ENCODE data around the gene SALL4.
"Not testable (repeated sequence)": the region's sequence is repeated elsewhere in the genome, so short reads cannot be mapped to it uniquely, and the experiment has no call there.

Gene SALL4

DNA sequence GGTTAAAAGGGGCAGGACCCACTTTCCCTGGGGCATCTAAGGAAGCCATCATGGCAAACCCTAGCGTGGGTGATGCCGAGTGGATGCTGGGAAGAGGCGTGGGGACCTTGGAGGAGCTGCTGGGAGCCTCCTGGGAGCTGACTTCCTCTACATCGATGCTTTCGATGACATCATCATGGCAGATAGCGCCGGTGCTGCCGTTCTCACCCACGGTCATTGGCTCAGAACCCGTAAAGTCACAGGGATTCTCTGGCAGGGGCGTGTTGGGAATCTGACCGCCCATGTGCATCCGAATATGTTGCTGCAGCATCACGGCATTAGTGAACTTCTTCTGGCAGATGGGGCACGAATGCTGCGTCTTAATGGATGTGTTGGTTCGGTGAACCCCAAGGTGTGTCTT is 12.1 kb downstream of the SALL4 start:
- Histone ChIP-seq H3K27ac (ENCODE audit: low read depth, low read length) (no peak overlapping the region), H3K9ac (ENCODE audit: low read depth in 1 of 2, low read length in 2 of 2) (no peak overlapping the region), H3K4me3 (ENCODE audit: low read depth in 1 of 2, low read length in 2 of 2) (no peak overlapping the region), H3K4me1 (ENCODE audit: control insufficient read depth in 1 of 2, insufficient read depth in 2 of 2, low read length in 2 of 2) (no peaks in the 10 kb centered on the region), H3K36me3 (ENCODE audit: control insufficient read depth in 1 of 2, insufficient read depth in 2 of 2, low read length in 2 of 2) (no peaks in the 10 kb centered on the region), H3K9me3 (ENCODE audit: control insufficient read depth in 1 of 2, low read length in 2 of 2) (no peaks in the 10 kb centered on the region), H3K27me3 (ENCODE audit: control insufficient read depth in 1 of 2, insufficient read depth in 2 of 2, low read length in 2 of 2) (no peaks in the 10 kb centered on the region)

DNA sequence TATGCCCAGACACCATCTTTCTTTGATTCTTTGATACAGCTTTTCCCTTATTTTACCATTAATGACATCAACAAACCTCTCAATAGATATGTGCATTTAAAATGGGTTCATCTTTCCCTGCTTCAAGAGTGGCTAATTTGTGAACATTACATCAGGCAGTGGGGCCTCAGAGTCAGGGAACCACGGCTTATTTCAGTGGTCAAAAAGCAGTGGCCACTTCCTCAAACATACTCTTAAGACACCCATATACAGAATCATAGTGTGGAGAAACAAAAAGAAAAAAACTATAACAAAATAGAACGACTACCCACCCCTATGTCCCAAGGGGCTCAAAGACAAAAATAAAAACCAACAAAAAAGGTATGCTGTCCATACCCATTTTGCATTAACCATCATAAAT is 12.9 kb downstream of the SALL4 start:
- Histone ChIP-seq H3K27ac (ENCODE audit: low read depth, low read length) (no peak overlapping the region), H3K9me3 (ENCODE audit: control insufficient read depth in 1 of 2, low read length in 2 of 2) (no peaks in the 10 kb centered on the region), H3K36me3 (ENCODE audit: control insufficient read depth in 1 of 2, insufficient read depth in 2 of 2, low read length in 2 of 2) (no peaks in the 10 kb centered on the region), H3K4me3 (ENCODE audit: low read depth in 1 of 2, low read length in 2 of 2) (no peak overlapping the region), H3K9ac (ENCODE audit: low read depth in 1 of 2, low read length in 2 of 2) (no peak overlapping the region), H3K4me1 (ENCODE audit: control insufficient read depth in 1 of 2, insufficient read depth in 2 of 2, low read length in 2 of 2) (no peaks in the 10 kb centered on the region), H3K27me3 (ENCODE audit: control insufficient read depth in 1 of 2, insufficient read depth in 2 of 2, low read length in 2 of 2) (no peaks in the 10 kb centered on the region)

DNA sequence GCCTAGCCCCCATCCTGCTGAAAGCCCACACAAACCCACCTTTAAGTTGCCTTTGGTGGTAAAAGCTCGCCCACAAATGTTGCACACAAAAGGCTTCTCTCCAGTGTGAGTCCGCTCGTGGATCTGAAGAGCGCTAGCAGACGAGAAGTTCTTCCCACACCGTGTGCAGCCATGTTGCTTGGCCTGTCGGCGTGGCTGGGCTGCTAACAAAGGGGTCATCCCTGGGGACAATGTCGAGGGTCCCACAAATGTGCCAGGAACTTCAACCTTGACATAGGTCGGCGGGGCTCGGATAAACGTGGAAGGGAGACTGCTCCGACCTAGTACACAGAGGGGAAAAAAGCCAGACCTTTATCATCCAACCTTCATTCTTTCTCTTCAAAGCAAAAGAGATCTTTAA is 13.5 kb downstream of the SALL4 start:
- Histone ChIP-seq H3K36me3 (ENCODE audit: control insufficient read depth in 1 of 2, insufficient read depth in 2 of 2, low read length in 2 of 2) (no peaks in the 10 kb centered on the region), H3K27me3 (ENCODE audit: control insufficient read depth in 1 of 2, insufficient read depth in 2 of 2, low read length in 2 of 2) (no peaks in the 10 kb centered on the region), H3K27ac (ENCODE audit: low read depth, low read length) (no peak overlapping the region), H3K4me1 (ENCODE audit: control insufficient read depth in 1 of 2, insufficient read depth in 2 of 2, low read length in 2 of 2) (no peaks in the 10 kb centered on the region), H3K9ac (ENCODE audit: low read depth in 1 of 2, low read length in 2 of 2) (no peak overlapping the region), H3K4me3 (ENCODE audit: low read depth in 1 of 2, low read length in 2 of 2) (no peak overlapping the region), H3K9me3 (ENCODE audit: control insufficient read depth in 1 of 2, low read length in 2 of 2) (no peaks in the 10 kb centered on the region)

DNA sequence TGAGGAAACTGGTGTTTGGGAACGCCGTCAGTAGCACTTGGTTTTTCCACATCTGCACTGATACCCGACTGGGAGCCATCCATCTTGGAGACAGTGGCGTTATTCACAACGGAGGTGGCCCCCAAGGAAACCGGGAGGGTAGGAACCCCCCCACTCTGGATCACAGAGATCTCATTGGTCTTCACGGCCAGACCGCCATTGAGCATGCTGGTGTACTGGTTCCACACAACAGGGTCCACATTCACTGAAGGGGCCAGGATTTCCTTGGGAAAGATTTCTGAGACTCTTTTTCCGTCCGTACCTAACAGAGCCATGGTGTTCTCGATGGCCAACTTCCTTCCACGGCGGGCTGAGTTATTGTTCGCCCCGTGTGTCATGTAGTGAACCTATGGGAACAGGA is 18.0 kb downstream of the SALL4 start:
- Histone ChIP-seq H3K9me3 (ENCODE audit: control insufficient read depth in 1 of 2, low read length in 2 of 2) (peaks cover 0 to 3% of the 10 kb centered on the region in 2 donors), H3K4me1 (ENCODE audit: control insufficient read depth in 1 of 2, insufficient read depth in 2 of 2, low read length in 2 of 2) (no peaks in the 10 kb centered on the region), H3K27ac (ENCODE audit: low read depth, low read length) (no peak overlapping the region), H3K4me3 (ENCODE audit: low read depth in 1 of 2, low read length in 2 of 2) (no peak overlapping the region), H3K9ac (ENCODE audit: low read depth in 1 of 2, low read length in 2 of 2) (no peak overlapping the region), H3K27me3 (ENCODE audit: control insufficient read depth in 1 of 2, insufficient read depth in 2 of 2, low read length in 2 of 2) (no peaks in the 10 kb centered on the region), H3K36me3 (ENCODE audit: control insufficient read depth in 1 of 2, insufficient read depth in 2 of 2, low read length in 2 of 2) (no peaks in the 10 kb centered on the region)

DNA sequence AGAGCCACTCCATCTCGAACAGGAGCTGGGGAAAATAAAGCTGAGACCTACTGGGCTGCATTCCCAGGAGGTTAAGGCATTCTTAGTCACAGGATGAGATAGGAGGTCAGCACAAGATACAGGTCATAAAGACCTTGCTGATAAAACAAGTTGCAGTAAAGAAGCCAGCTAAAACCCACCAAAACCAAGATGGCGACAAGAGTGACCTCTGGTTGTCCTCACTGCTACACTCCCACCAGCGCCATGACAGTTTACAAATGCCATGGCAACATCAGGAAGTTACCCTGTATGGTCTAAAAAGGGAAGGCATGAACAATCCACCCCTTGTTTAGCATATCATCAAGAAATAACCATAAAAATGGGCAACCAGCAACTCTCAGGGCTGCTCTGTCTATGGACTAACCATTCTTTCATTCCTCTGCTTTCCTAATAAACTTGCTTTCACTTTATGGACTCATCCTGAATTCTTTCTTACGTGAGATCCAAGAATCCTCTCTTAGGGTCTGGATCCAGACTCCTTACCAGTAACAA is 24.0 kb downstream of the SALL4 start:
- H3K36me3 ChIP-seq (ENCODE audit: control insufficient read depth in 1 of 2, insufficient read depth in 2 of 2, low read length in 2 of 2); H3K4me1 ChIP-seq (ENCODE audit: control insufficient read depth in 1 of 2, insufficient read depth in 2 of 2, low read length in 2 of 2); H3K27me3 ChIP-seq (ENCODE audit: control insufficient read depth in 1 of 2, insufficient read depth in 2 of 2, low read length in 2 of 2); H3K9me3 ChIP-seq (ENCODE audit: control insufficient read depth in 1 of 2, low read length in 2 of 2); H3K4me3 ChIP-seq (ENCODE audit: low read depth in 1 of 2, low read length in 2 of 2); H3K27ac ChIP-seq (ENCODE audit: low read depth, low read length); H3K9ac ChIP-seq (ENCODE audit: low read depth in 1 of 2, low read length in 2 of 2): not testable (repeated sequence)

DNA sequence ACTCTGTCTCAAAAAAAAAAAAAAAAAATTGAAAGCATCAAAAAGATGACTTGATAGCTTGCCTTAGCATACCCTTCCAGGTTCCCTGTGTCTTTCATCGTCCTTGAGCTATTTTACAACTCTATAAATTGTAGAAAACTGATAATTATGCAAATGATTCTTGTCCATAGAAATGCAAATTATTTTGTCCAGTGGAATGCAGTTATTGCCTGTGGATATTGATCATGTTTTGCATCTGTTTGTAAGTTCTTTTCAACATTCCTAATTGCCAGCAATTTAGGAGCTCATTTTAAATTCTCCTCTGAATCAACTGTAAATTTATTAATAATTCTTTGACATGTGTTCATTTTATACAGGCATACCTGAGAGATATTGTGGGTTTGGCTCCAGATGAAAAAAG is 27.1 kb downstream of the SALL4 start:
- no peak overlapping the region for H3K27ac ChIP-seq (ENCODE audit: low read depth, low read length)
- H3K4me1 ChIP-seq (ENCODE audit: control insufficient read depth in 1 of 2, insufficient read depth in 2 of 2, low read length in 2 of 2) = no peaks in the 10 kb centered on the region
- peaks cover 0 to 3% of the 10 kb centered on the region in 2 donors for H3K9me3 ChIP-seq (ENCODE audit: control insufficient read depth in 1 of 2, low read length in 2 of 2)
- H3K27me3 ChIP-seq (ENCODE audit: control insufficient read depth in 1 of 2, insufficient read depth in 2 of 2, low read length in 2 of 2) = no peaks in the 10 kb centered on the region
- H3K36me3 ChIP-seq (ENCODE audit: control insufficient read depth in 1 of 2, insufficient read depth in 2 of 2, low read length in 2 of 2) = no peaks in the 10 kb centered on the region
- H3K4me3 ChIP-seq (ENCODE audit: low read depth in 1 of 2, low read length in 2 of 2) = no peak overlapping the region
- no peak overlapping the region for H3K9ac ChIP-seq (ENCODE audit: low read depth in 1 of 2, low read length in 2 of 2)

DNA sequence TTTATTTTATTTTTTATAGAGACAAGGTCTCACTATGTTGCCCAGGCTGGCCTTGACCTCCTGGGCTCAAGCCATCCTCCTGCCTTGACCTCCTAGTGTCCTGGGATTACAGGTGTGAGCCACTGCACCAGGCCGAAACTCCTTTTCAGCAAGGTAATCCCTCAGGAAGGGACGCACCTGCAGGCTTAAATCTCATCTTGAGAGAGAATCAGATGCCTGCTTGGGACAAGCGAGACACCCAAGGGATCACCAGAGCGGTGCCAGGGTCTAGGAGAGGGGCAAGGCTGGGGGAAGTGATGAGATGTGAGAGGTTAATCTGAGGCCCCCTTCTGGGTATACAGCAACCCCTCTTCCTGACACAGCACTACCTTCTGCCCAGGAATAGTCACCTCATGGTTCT is 30.1 kb downstream of the SALL4 start:
- Histone ChIP-seq H3K27ac (ENCODE audit: low read depth, low read length) (no peak overlapping the region), H3K4me1 (ENCODE audit: control insufficient read depth in 1 of 2, insufficient read depth in 2 of 2, low read length in 2 of 2) (peaks cover 0 to 5% of the 10 kb centered on the region in 2 donors), H3K27me3 (ENCODE audit: control insufficient read depth in 1 of 2, insufficient read depth in 2 of 2, low read length in 2 of 2) (no peaks in the 10 kb centered on the region), H3K9ac (ENCODE audit: low read depth in 1 of 2, low read length in 2 of 2) (no peak overlapping the region), H3K36me3 (ENCODE audit: control insufficient read depth in 1 of 2, insufficient read depth in 2 of 2, low read length in 2 of 2) (no peaks in the 10 kb centered on the region), H3K9me3 (ENCODE audit: control insufficient read depth in 1 of 2, low read length in 2 of 2) (no peaks in the 10 kb centered on the region), H3K4me3 (ENCODE audit: low read depth in 1 of 2, low read length in 2 of 2) (no peak overlapping the region)

DNA sequence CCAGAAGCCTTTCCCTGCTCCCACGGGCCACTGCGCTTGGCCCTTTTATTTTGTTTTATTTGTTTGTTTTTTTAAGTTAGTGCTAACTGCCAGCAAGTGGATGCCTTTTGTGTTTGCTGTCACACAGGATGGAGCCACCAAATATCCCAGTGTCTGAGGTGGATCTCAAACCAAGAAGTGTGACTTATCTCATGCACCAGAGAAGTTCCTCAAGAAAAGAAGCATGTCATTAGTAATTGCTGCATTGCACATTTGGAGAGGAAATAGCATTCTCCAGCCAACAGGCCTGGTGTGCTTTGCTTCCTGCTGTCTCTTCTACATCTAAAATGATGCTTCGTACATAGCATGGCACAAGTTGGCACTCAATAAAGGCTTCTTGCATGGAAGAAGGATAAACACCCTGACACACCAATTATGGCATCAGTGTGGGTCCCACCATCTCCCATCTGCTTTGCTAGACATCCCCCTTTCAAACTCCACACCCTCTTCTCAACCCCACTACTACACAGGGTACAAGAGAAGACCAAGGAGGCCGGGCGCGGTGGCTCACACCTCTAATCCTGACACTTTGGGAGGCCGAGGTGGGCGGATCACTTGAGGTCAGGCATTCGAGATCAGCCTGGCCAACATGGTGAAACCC is 32.2 kb downstream of the SALL4 start:
- H3K27ac ChIP-seq (ENCODE audit: low read depth, low read length) = no peak overlapping the region
- no peaks in the 10 kb centered on the region for H3K9me3 ChIP-seq (ENCODE audit: control insufficient read depth in 1 of 2, low read length in 2 of 2)
- no peaks in the 10 kb centered on the region for H3K36me3 ChIP-seq (ENCODE audit: control insufficient read depth in 1 of 2, insufficient read depth in 2 of 2, low read length in 2 of 2)
- peaks cover 3 to 5% of the 10 kb centered on the region in 2 donors for H3K4me1 ChIP-seq (ENCODE audit: control insufficient read depth in 1 of 2, insufficient read depth in 2 of 2, low read length in 2 of 2)
- no peak overlapping the region for H3K9ac ChIP-seq (ENCODE audit: low read depth in 1 of 2, low read length in 2 of 2)
- H3K27me3 ChIP-seq (ENCODE audit: control insufficient read depth in 1 of 2, insufficient read depth in 2 of 2, low read length in 2 of 2) = no peaks in the 10 kb centered on the region
- H3K4me3 ChIP-seq (ENCODE audit: low read depth in 1 of 2, low read length in 2 of 2) = no peak overlapping the region

DNA sequence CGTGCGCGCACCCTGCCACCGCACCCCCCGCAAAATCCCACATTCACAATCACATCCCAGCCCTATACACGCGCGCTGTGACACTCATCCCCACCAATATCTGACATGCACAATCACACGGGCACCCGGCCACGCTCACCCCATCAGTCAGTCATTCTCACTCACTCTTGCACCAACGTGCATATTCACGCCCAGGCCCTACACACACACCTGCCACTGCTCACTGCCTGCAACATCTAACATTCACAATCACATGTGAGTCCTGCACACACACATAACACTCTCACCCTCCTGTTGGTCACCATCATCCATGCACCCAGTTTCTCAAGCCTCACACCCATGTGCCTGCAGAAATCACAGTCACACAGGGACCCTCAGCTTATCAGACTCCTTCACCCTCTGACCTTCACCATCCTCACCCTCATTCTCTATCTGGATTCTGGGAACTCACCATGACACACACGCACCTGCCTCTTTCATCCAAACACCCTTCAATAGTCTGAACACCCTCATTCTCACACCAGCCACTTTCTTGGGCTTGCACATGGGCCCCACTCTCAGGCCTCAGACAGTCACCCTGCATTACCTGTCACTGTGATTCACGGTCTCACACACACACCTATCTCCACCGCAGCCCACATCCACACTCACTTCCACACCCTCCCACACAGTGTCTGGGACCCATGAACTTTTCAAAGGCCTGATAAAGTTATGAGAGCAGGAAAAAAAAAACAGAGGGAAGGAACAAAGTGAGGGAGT is 33.4 kb downstream of the SALL4 start:
- Histone ChIP-seq H3K27ac (ENCODE audit: low read depth, low read length) (no peak overlapping the region), H3K27me3 (ENCODE audit: control insufficient read depth in 1 of 2, insufficient read depth in 2 of 2, low read length in 2 of 2) (no peaks in the 10 kb centered on the region), H3K9ac (ENCODE audit: low read depth in 1 of 2, low read length in 2 of 2) (no peak overlapping the region), H3K4me1 (ENCODE audit: control insufficient read depth in 1 of 2, insufficient read depth in 2 of 2, low read length in 2 of 2) (peaks cover 3 to 5% of the 10 kb centered on the region in 2 donors), H3K9me3 (ENCODE audit: control insufficient read depth in 1 of 2, low read length in 2 of 2) (no peaks in the 10 kb centered on the region), H3K4me3 (ENCODE audit: low read depth in 1 of 2, low read length in 2 of 2) (peak overlapping the region; percentile 26 to 40), H3K36me3 (ENCODE audit: control insufficient read depth in 1 of 2, insufficient read depth in 2 of 2, low read length in 2 of 2) (no peaks in the 10 kb centered on the region)

DNA sequence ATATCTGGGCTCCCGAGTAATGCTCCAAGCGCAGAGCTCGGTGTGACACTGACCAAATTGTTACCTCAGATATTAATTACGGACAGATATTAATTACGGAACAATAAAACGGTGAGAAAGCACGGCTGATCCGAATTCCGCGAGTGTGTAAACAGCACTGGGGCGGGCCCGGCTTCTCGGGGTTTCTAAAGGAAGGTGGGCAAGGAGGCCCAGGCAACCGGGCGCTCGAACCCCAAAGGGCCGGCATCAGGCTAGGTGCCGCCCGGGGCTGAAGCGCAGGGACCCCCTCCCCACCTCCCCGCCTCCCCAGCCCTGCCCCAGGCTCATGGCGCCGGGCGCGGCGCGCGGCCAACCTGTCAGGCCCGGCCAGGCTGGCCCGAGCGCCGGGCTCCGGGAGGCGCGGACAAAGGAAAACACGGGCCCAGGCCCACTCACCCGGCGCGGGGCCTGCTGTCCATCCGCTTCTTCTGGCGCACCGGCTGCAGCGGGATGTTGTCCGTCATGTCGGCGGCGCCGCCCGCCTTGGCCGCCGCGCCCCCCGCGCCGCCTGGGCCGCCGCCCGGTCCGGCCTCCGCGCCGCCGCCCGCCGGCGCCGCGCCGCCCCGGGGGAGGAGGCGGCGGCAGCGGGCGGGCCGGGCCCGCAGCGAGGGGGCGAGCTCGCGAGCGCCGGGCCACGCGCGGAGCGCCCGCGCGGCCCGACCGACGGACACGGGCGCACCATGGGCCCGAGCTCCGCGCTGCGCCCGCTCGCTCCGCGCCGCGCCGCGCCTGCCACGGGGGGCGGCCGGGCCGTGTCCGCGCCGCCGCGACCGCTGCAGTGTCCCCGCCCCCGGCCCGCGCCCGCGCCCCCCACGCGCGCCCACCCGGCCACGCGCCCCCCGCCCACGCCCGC is 34.2 kb downstream of the SALL4 start, which contains the start of gene ATP9A:
TSS of gene ATP9A (minus strand) at position 524 of the 892 bp plus-strand sequence. CDS start at position 503, 21 bp downstream.
- Histone ChIP-seq H3K9me3 (ENCODE audit: control insufficient read depth in 1 of 2, low read length in 2 of 2) (no peaks in the 10 kb centered on the region), H3K4me3 (ENCODE audit: low read depth in 1 of 2, low read length in 2 of 2) (peak within 1 kb of the TSS; percentile 81 to 82), H3K27ac (ENCODE audit: low read depth, low read length) (peak within 1 kb of the TSS; percentile 66), H3K36me3 (ENCODE audit: control insufficient read depth in 1 of 2, insufficient read depth in 2 of 2, low read length in 2 of 2) (no peaks in the 10 kb centered on the region), H3K27me3 (ENCODE audit: control insufficient read depth in 1 of 2, insufficient read depth in 2 of 2, low read length in 2 of 2) (no peaks in the 10 kb centered on the region), H3K9ac (ENCODE audit: low read depth in 1 of 2, low read length in 2 of 2) (peak within 1 kb of the TSS; percentile 80 to 93), H3K4me1 (ENCODE audit: control insufficient read depth in 1 of 2, insufficient read depth in 2 of 2, low read length in 2 of 2) (peaks cover 3 to 5% of the 10 kb centered on the region in 2 donors)

All from duodenal mucosa (tissue), 2 donors.